HG03108 (cell line): ENCODE results near the gene MFSD12.
"Not testable (repeated sequence)": the region's sequence is repeated elsewhere in the genome, so short reads cannot be mapped to it uniquely, and the experiment has no call there.

Experiments used
- ATAC-seq: cut with Tn5 transposase; IDR thresholded peaks from one replicate; pipeline ENCODE4 v1.9.1; 2021; ENCODE audit warnings: moderate library complexity; ENCODE audit not compliant: unreplicated experiment

MFSD12 gene

DNA sequence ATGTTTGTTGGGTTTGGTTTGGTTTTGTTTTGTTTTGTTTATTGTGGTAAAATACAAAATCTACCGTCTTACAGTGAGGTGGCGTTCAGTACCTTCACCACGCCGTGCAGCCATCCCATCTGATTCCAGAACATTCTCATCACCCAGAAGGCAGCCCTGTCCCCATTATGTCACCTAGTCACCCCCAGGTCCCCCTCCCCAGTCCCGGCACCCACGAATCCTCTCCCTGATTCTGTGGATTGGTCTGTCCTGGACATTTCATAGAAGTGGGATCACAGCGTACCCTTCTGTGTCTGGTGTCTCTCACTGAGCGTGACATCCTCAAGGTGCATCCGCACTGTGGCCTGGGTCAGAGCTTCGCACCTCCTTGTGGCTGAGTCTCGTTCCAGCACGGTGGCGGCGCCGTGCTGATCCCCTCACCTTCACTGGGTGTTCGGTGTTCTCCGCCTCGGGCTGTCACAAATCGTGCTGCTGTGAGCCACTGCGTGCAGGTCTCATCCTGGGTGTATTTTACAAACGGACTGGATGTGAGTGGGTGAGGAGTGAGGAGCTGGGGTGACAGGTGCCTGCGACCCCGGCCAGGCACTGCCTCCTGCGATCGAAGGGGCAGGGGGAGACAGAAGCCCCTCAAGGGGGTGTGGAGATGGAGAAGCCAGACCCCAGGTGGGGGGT, 19.0 kb downstream of the MFSD12 start:
- no peak for ATAC-seq

DNA sequence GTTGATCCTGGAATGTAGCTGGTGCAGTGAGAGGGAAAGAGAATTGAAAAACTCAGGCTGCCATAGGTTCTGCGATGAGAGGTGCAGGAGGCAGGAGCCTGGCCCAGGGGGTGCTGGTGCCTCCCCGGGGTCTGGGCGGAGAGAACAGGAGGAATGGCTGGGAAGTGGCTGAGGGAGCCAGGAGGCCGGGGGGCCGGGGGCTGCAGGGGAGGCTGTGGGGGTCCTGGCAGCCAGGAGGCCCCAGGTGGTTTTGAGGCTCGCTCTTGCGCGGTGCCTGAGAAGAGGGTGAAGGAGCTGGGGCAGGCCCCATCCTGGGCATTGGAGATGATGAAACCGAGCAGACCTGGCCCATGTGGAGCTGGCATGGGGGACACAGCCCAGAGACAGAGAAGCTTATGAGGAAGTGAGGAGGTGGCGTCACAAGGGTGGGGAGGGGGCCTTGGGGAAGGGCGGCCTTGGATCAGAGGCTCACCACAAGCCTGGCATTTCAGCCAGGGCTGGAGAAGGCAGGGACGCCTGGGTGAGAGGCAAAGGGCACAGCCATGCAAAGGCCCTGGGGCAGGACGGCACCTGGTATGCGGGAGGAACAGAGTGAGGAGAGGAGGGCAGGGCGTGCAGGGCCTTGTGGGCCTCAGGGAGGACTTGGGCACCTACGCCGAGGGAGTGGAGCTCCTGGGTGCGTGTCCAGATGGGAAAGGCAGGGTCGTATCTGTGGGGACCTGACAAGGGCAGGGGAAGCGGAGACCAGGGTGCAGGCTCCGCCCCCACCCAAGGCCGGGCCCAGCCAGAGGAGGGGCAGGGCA, 19.7 kb downstream of the MFSD12 start:
- no peak for ATAC-seq

DNA sequence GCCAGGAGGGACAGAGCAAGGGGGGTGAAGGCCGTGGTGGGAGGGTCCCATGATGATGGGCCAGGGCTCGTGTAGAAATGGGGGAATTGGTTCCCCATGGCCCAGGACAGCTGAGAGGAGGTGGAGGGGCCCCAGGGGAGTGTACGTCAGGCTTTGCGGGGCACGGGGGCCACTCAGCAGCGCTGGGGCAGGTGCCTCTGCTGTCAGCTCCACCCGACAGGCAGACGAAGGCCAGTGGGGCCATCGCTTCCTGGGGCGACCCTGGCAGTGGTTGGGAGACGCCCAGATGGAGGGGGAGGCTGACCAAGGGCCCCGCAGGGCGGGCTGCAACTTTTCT, 20.3 kb downstream of the MFSD12 start:
- no peak for ATAC-seq

- no peak for ATAC-seq
These were observed 20.8 kb downstream of the MFSD12 start for GRCh38 chr19:3536429-3537100.

DNA sequence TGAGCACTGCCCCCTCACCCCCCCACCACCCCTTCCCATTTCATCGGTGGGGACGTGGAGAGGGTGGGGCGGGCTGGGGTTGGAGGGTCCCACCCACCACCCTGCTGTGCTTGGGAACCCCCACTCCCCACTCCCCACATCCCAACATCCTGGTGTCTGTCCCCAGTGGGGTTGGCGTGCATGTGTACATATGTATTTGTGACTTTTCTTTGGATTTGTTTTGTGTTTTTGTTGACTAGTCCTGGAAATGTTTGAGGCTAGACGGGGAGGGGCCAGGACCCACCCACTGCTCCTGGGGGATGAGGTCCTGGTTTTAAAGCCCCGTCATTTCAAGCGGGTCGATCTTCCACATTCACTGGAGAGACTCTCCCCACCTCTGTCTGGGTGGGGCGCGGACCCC, 21.4 kb downstream of the MFSD12 start:
- no peak for ATAC-seq

- no peak for ATAC-seq
These were observed 21.8 kb downstream of the MFSD12 start for GRCh38 chr19:3535563-3535965.

DNA sequence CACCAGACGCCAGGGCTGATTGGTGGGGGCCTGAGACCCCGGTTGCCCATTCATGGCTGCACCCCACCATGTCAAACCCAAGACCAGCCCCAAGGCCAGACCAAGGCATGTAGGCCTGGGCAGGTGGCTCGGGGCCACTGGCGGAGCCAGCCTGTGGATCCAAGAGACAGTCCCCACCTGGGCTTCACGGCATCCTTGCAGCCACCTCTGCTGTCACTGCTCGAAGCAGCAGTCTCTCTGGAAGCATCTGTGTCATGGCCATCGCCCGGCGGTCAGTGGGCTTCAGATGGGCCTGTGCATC, 22.2 kb downstream of the MFSD12 start:
- ATAC-seq, result no peak

GRCh38 chr19:3534375-3535234, 22.8 kb downstream of the MFSD12 start:
- ATAC-seq, result no peak

- no peak for ATAC-seq
These were observed 23.7 kb downstream of the MFSD12 start for GRCh38 chr19:3533563-3534216.

DNA sequence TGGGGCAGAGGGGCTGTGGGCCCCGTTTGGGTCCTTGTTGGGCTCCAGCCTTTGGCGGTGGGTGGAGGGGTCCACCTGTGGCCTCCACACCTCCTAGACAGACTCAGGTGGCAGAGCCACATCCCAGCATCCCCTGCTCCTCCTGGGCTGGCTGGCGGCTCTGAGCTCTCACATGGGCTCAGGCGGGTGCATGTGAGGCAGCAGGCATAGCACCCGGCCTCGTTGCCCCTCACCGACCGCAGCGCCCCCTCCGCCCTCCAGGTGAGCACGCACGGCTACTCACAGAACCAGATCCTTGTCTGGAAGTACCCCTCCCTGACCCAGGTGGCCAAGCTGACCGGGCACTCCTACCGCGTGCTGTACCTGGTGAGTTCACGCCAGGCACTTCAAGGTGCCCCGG, 24.4 kb downstream of the MFSD12 start:
- ATAC-seq, result no peak

GRCh38 chr19:3532154-3532786, 25.1 kb downstream of the MFSD12 start:
- no peak for ATAC-seq

DNA sequence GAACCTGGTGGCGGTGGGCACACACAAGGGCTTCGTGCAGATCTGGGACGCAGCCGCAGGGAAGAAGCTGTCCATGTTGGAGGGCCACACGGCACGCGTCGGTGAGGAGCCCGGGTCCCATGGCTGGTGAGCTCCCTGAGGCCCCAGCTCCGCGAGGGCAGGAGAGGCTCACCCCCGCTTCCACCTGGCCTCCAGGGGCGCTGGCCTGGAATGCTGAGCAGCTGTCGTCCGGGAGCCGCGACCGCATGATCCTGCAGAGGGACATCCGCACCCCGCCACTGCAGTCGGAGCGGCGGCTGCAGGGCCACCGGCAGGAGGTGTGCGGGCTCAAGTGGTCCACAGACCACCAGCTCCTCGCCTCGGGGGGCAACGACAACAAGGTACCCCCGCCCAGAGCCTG, 25.7 kb downstream of the MFSD12 start:
- no peak for ATAC-seq

DNA sequence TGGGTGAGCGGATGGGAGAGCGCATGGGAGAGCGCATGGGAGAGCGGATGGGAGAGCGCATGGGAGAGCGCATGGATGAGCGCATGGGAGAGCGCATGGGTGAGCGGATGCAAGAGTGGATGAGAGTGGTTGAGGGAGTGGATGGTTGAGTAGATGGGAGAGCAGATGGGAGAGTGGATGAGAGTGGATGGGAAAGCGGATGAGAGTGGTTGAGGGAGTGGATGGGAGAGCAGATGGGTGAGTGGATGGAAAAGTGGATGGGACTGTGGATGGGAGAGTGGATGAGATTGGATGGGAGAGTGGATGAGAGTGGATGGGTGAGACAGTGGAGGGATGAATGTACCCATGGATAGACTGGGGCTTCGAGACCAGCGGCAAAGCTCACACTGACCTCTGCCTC, 27.0 kb downstream of the MFSD12 start:
- ATAC-seq, result no peak

DNA sequence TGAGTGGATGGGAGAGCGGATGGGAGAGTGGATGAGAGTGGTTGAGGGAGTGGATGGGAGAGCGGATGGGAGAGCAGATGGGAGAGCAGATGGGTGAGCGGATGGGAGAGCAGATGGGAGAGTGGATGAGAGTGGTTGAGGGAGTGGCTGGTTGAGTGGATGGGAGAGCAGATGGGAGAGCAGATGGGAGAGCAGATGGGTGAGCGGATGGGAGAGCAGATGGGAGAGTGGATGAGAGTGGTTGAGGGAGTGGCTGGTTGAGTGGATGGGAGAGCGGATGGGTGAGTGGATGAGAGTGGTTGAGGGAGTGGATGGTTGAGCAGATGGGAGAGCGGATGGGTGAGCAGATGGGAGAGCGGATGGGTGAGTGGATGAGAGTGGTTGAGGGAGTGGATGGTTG, 28.1 kb downstream of the MFSD12 start:
- ATAC-seq, result not testable (repeated sequence)

- no peak for ATAC-seq
These were observed 28.7 kb downstream of the MFSD12 start for GRCh38 chr19:3528539-3529211.

DNA sequence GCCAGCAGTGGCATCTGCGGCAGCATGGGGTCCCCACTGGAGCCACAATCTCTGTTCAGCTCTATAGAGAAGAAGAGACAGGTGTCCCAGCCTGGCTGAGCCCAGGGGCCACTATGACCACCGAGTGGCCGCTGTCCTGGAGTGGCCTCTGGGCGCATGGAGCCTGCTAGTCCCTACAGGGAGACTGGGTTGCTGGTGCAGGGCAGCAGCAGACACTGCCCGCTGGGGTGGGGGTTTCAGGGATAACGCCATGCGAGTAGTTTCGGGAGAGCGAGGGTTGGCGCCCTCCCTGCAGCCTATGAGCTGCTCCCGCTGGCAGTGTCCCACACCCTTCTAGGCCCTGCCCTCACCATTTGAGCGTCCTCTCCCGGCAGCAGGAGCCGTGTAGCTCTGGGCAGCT, 29.3 kb downstream of the MFSD12 start:
- ATAC-seq, result no peak

GRCh38 chr19:3527238-3527910, 30.0 kb downstream of the MFSD12 start:
- no peak for ATAC-seq

- no peak for ATAC-seq
These were observed 30.7 kb downstream of the MFSD12 start for GRCh38 chr19:3526507-3527237.
